ENCODE measurements around the gene ATP8A1.

GRCh38 chr4:42646999-42647541 lies 9.8 kb downstream of the ATP8A1 start:
- TF ChIP-seq, protein P1, sequence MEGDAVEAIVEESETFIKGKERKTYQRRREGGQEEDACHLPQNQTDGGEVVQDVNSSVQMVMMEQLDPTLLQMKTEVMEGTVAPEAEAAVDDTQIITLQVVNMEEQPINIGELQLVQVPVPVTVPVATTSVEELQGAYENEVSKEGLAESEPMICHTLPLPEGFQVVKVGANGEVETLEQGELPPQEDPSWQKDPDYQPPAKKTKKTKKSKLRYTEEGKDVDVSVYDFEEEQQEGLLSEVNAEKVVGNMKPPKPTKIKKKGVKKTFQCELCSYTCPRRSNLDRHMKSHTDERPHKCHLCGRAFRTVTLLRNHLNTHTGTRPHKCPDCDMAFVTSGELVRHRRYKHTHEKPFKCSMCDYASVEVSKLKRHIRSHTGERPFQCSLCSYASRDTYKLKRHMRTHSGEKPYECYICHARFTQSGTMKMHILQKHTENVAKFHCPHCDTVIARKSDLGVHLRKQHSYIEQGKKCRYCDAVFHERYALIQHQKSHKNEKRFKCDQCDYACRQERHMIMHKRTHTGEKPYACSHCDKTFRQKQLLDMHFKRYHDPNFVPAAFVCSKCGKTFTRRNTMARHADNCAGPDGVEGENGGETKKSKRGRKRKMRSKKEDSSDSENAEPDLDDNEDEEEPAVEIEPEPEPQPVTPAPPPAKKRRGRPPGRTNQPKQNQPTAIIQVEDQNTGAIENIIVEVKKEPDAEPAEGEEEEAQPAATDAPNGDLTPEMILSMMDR (IDR thresholded peaks at IDR 0.05; ENCODE audit: borderline replicate concordance, extremely low read depth, low read length, poor library complexity, severe bottlenecking), result no peak
- TF ChIP-seq EZH2 (IDR thresholded peaks at IDR 0.05; ENCODE audit: borderline replicate concordance, low read depth, low read length, severe bottlenecking), result no peak
